AG10803 (cell line): ENCODE results near the gene ZNF441.

Experiments used
- DNase-seq: peaks from one replicate; pipeline ENCODE4 v3.0.0; 2010; ENCODE audit warnings: low read depth
- H3K4me3 ChIP-seq: 2 replicates; pipeline ENCODE4 v1.5.1; 2011; ENCODE audit warnings: mild to moderate bottlenecking, low read length, control low read depth
- TF ChIP-seq, protein P1 (sequence below): conservative IDR thresholded peaks from 2 replicates; pipeline ENCODE4 v1.5.1; 2011; ENCODE audit warnings: mild to moderate bottlenecking, low read length, control low read depth, inconsistent platforms

Gene ZNF441

GRCh38 chr19:11792942-11793341 is 26.1 kb downstream of the ZNF441 start:
- H3K4me3 ChIP-seq = no peak overlapping the region
- TF ChIP-seq, protein P1, sequence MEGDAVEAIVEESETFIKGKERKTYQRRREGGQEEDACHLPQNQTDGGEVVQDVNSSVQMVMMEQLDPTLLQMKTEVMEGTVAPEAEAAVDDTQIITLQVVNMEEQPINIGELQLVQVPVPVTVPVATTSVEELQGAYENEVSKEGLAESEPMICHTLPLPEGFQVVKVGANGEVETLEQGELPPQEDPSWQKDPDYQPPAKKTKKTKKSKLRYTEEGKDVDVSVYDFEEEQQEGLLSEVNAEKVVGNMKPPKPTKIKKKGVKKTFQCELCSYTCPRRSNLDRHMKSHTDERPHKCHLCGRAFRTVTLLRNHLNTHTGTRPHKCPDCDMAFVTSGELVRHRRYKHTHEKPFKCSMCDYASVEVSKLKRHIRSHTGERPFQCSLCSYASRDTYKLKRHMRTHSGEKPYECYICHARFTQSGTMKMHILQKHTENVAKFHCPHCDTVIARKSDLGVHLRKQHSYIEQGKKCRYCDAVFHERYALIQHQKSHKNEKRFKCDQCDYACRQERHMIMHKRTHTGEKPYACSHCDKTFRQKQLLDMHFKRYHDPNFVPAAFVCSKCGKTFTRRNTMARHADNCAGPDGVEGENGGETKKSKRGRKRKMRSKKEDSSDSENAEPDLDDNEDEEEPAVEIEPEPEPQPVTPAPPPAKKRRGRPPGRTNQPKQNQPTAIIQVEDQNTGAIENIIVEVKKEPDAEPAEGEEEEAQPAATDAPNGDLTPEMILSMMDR = no peak
- no peak for DNase-seq

DNA sequence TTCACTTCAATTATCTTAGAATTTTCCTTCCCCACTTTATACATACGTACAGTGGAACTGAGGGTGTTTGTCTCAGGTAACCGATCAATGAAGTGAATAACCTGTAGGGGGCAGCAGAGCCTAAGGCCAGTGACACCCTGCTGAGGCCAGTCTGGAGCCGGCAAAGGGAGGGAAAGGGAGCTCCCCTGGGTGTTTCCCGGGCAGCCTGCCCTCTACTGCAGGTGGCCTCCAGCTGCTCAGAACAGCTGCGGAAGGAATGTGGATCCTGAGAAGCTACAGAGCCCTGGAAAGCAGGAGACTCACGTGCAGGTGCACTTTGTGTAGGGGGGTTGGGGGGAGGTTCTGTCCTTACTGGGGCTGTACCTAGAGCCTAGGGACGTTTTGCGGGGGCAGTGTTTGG is 30.7 kb downstream of the ZNF441 start:
- peak; percentile 90 for DNase-seq
- TF ChIP-seq, protein P1 = peak; percentile 84
- H3K4me3 ChIP-seq = no peak overlapping the region

GRCh38 chr19:11798391-11799330 is 31.9 kb downstream of the ZNF441 start, which contains the start of gene ZNF491:
Gene ZNF491, plus strand, starts transcription at chr19:11798523. Its CDS starts 7,431 bp downstream, at chr19:11805954.
- peak within 1 kb of the TSS; percentile 84 for H3K4me3 ChIP-seq
- TF ChIP-seq, protein P1 = no peak
- peak; percentile 80 for DNase-seq

DNA sequence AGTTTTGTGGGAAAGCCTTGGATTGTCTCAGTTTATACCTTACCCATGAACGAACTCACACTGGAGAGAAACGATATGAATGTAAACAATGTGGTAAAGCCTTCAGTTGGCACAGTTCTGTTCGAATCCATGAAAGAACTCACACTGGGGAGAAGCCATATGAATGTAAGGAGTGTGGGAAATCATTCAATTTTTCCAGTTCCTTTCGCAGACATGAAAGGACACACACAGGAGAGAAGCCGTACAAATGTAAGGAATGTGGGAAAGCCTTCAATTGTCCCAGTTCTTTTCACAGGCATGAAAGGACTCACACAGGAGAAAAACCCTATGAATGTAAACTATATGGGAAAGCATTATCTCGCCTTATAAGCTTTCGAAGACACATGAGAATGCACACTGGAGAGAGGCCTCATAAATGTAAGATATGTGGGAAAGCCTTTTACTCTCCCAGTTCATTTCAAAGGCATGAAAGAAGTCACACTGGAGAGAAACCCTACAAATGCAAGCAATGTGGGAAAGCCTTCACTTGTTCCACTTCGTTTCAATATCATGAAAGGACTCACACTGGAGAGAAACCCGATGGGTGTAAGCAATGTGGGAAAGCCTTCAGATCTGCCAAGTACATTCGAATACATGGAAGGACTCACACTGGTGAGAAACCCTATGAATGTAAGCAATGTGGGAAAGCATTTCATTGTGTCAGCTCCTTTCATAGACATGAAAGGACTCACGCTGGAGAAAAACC is 39.7 kb downstream of the ZNF441 start:
- TF ChIP-seq, protein P1 = no peak
- H3K4me3 ChIP-seq = no peak overlapping the region
- DNase-seq = no peak

DNA sequence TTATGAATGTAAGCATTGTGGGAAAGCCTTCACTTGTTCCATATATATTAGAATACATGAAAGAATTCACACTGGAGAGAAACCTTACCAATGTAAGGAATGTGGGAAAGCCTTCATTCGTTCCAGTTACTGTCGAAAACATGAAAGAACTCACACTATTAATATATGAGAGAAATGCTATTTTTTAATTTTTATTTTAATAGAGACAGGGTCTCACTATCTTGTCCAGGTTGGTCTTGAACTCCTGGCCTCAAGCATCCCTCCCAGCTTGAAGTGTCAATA is 40.2 kb downstream of the ZNF441 start:
- TF ChIP-seq, protein P1 = no peak
- no peak overlapping the region for H3K4me3 ChIP-seq
- no peak for DNase-seq

DNA sequence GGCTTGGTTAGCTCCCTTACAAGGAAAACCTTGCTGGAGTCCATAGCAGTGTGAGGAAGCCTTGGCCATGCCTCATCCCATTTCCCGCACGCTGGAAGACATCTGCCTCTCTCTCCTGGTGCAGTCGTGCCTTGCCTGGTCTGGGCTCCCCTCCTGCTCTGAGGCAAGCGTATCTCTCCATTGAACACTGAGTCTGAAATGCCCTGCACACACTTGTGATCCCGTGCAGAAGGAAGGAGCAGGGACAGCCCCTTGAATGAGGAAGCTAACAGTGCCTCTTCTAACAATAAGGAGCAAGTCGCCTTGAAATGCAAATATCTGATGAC is 46.9 kb downstream of the ZNF441 start:
- TF ChIP-seq, protein P1 = no peak
- no peak for DNase-seq
- H3K4me3 ChIP-seq = peak overlapping the region; percentile 98
